NCI-H2029 treated with DMSO at 0.1 percent for 48 hours (cell line): ENCODE data around the gene FBN1.
A peak's percentile ranks its signal among the peaks of the same experiment; 100 is the strongest.

Experiments
- DNase-seq: peaks from one replicate; lab custom pipeline; 2025; lab: John Stamatoyannopoulos, UW

The FBN1 gene

DNA sequence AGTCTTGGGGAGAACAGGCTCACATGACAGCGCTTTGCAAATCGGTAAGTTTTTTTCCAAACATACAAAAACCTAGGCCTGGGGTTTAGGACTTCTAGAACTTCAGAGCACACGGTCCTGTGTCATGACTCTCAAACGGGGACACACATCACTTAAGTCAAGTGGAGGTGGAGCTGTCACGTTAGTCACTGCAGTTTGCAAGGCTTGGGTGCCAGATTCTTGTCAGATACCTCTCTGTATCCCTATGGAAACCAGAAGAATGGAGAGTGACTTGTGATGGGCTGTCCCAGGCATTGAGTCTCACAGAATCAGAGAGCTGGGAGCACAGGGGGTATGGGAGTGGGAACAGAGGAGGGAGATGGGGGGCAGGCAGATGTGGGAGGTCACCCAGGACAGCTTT lies 249.5 kb downstream of the FBN1 start:
- DNase-seq: no peak

DNA sequence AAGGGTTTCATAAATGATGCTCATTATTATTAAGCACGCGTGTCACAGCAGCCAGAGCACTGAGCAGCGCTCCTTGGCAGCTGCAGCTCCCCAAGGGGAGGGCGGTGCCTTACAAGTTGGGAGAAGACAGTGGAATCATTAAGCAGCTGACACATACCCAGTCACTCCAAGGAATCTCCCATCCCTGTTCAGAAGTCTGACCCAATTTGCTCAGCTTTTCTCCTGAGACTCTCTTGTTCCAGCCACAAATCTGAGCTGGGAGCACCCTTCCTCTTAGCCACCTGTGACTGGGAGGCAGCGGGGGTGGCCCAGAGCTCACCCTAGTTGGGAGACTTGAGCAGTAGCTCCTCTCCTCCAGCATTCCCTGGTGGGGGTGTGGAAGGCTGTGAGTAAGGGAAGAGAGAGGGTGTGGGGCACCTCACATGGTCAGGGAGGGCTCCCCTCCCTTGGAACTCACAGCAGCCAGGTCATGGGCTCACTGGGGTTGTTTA lies 249.9 kb downstream of the FBN1 start:
- no peak for DNase-seq

DNA sequence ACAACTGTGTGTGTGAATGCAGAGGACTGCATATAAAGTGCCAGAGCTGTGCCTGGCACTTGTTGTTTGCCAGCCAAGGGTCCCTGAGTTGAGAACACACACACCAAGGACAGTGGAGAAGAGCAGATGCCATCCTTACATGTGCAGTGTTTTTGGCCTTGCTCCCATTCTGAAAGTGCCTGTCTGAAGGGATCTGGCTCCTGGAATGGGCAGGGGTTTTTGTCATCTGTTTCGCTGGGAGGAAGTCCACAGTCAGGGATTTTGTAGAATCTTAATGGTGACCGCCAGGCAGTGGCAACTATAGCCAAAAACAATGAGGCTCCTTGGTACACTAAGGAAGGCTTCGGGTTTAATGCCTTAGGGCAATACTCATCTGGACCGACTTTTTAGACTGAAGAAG lies 250.5 kb downstream of the FBN1 start:
- DNase-seq: peak; percentile 9

DNA sequence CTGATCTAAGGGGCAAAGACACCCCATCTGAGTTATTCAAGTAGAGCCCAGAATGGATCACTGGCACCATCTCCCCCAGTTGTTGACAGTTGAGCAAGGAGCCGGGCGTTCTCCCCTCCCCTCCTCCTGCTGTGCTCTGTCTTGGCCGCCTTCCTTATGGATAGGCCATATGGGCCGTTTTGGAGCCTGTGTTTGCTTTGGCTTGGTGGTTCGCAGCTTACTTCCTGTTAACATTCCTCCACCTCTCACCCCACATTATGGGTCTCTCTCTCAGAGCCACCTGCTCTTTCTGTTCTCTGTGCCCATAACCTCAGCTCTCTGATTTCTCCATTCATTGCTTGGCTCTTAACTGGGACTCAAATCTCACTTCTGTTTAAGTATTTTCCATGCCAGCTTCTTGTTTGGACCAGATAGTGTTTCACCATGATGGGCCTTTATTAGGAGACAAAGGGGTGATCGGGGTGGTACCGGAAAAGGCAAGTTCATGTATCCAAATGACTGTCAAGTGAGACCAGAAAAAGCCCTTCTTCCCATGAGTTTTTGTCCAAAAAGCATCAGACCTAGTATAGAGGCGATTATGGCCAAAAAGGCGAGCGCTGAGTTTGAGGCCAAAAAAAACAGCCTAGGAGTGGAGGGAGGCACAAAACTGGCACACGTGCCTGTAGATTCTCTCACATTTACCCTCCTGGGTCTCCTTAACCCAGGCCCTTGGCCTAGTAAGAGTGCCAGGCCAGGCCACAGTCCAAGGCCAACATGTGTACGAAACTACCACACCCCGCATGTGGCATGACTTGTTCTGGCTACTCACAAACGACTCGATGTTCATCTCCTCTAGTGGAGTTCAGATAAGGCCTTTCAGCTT lies 251.6 kb downstream of the FBN1 start:
- DNase-seq: peak; percentile 81

DNA sequence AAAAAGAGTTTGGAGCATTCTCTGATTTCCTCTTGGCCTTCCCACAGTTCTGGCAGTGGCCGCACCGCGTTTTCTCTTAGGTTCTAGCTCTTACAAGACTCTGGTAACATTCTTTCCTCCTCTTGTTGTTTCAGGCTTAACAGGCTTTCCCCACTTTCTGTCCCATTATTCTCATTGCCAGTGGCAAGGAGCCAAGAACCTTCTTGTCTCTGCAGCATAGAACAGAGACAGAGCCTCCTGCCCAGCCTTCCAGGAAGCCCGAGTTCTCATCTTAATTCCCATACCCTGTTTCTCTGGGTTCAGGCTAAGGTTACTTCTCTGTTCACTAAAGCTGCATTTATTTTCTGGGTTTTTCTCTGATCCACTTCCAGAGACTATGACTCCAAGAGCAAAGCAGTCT lies 253.2 kb downstream of the FBN1 start:
- no peak for DNase-seq

DNA sequence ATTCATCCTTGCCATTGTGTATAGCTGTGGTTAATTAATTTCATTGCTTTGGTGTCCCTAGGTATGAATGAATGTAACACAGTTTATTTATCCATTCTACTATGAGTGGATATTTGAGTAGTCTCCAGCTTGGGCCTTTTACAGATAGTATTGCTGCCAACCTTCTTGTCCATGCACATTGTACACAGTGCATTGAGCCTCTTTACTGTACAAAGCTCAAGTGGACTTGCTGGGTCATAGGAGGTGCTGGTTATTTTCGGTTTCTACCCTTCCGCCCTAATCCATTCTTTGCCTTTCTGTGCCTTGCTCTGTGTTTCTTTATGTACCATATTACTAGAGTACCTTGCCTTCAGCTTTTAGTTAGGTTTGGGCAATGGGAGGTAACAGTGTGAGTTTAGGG lies 253.6 kb downstream of the FBN1 start:
- DNase-seq: peak; percentile 58

DNA sequence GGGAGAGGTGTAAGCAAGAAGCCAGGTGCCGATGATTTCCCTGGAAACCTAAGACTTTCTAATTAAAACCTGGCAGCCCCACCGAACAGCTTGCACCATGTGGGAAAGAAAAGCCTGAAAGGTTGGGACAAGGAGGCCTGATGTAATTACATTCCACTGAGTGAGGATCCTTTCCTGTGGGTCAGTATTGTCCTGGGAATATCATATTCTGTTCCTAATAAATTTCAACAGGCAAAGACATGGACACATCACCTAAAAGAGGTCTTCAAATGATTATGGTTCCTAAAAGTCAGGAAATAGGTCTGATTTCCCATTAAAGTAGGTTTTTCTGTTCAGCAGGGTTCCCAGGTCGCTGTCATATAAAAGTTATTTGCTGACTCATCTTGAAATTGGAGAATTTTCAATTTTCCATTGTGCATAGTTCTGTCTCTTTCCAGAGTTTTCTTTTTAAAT lies 255.8 kb downstream of the FBN1 start:
- no peak for DNase-seq

DNA sequence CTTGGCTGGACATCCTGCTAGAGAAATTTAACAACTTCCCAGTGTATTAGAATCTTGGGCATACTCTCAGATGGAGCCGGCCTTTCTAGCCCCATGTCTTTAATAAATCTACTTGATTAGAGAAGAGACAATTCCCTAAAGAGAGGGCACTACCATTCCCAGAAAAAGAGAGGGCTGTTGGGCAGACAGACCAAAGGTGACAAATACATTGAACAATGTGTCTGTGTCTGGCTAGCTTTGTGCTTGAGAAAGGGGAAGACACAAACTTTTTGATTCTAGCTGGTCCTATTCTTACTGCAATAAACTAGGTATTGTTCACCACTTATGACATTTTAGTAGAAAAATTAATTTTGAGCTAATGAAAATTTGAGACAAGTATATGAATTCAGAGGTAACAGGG lies 256.6 kb downstream of the FBN1 start:
- DNase-seq: no peak

DNA sequence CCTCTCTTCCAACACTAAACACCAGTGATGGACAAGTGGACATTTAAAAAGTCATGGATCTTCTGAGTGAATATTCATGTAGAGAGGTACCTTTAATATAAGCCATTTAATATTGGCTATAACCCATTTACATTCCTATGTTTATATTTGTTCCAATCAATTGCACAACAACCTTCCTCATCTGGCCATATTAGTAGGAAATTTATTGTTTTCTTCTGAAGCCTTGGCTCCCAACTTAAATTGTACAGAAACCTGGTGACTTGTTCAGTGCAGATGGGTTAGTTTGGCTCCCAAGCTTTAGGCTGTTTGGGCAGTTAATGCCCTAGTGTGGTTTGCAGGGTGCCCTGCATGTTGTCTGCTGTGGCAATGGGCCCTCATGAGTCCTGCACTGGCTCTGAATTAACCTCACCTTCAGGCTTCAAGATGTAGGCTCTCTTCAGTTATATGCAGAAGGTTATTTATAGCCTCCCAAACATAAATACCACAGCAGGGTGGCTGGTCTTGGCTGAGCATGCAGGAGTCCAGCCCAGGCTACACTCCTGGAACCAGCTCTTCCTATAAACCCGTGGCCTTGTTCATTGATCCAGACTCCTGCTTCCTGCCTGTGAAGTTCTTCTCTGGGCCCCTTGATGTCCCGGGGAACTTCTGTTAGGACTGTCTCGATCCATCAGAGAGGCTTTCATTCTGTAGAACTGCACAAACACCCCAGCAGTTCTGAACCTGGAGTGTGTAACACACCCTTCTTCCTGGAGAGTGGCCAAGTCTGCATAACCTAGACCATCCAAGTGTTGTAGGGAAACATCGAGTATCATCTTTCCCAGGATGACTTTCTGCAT lies 257.3 kb downstream of the FBN1 start:
- DNase-seq: no peak

DNA sequence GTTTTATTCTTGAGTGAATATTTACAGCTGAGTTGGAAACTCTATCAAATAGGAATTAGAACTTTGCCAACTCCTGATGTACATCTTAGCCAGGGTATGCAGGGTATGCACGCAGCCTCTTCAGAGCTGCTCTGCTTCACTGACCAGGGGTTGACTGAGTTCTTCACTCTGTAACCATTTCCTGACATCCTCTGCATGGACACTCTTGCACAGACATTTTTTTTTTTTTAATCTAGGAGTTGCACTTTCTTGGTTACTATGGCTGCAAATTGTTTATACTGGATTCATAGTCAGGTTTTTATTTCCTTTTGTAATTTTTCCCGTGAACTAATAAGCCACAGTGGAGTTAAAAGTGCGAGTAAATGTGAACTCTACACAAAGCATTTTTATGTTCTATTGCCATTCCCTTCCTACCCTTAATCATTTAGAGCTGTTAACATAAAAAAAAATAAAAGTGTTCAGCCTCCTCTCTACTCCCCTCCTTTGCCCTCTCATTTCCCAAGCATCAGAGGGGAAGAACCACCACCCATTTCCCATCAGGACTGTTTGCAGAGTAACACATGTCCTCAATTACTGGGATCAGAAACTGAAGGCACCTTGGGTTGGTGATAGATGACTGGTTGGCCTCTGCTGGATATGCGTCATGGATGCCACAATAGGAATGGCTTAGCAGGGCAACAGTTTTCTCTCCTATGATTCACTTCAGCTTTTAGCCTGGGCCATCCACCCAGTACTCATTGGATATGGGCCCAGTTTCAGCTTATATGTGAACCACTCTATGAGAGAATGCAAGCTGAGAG lies 260.3 kb downstream of the FBN1 start:
- no peak for DNase-seq

DNA sequence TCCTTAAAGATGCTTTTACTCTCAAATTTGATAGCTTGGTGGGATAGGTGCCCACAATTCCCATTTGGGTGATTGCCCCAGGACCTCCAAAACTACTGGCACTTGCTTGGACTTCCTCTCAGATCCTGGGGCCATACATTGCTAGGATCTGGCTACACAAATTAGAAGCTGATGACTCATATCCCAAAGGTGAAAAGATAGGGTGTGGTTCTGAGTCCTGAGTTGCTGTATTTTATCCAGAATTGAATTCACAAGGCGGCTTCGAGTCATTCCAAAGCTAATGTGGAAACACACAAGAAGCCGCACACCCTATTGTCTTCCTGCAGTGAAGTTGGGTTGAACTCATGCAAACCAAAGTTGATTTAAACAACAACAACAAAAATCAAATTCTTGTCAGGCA lies 260.9 kb downstream of the FBN1 start:
- DNase-seq: no peak

DNA sequence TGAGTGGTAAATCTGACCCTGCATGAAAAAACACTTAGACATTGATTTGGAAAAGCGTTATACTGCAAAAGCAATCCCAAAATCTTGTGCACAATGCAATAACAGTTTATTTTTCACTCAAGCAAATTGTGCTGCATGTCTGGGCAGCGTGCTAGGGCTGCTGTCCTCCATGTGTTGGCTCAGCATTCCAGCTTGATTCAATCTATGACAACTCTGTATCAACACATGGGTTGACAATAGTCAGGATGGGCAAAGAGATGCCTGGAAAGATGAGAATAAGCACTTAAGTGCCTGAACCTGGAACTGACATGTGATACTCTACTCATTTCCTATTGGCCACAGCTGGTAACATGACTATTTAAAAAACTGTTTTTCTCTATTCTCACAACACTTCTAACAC lies 262.5 kb downstream of the FBN1 start:
- no peak for DNase-seq

DNA sequence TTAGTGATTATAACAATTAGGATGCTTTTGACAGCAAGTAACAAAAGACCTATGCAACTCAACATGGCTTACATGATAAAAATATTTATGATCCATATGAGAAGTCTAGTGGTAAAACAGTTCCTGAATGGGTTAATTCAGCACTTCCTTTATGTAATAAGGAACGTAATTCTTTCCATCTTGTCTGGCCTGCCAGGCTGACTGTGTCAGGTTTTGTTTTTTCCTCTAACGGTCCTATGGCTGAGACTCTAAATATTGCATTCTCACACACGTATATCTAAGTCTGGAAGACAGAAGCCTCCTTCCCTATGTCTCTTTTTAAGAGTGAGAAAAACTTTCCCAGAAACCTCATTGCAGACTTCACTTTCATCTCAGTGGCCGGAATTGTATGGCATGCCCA lies 263.6 kb downstream of the FBN1 start:
- DNase-seq: no peak

DNA sequence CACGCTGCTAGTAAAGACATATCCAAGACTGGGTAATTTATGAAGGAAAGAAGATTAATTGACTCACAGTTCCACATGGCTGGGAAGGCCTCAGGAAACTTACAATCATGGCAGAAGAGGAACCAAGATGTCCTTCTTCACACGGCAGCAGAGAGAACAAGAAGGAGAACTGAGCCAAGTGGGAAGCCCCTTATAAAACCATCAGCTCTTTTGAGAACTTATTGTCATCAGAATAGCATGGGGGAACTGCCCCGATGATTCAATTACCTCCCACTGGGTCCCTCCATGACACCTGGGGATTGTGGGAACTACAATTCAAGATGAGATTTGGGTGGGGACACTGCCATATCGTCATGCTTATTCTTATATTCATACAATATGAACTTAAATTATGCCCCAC lies 265.3 kb downstream of the FBN1 start:
- DNase-seq: no peak

DNA sequence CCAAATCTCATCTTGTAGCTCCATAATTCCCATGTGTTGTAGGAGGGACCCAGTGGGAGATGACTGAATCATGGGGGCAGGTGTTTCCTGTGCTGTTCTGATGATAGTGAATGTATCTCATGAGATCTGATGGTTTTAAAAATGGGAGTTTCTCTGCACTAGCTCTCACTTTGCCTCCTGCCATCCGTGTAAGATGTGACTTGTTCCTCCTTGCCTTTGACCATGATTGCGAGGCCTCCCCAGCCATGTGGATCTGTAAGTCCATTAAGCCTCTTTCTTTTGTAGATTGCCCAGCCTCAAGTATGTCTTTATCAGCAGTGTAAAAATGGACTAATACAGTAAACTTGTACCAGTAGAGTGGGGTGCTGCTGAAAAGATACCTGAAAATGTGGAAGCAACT lies 269.7 kb downstream of the FBN1 start:
- DNase-seq: no peak

DNA sequence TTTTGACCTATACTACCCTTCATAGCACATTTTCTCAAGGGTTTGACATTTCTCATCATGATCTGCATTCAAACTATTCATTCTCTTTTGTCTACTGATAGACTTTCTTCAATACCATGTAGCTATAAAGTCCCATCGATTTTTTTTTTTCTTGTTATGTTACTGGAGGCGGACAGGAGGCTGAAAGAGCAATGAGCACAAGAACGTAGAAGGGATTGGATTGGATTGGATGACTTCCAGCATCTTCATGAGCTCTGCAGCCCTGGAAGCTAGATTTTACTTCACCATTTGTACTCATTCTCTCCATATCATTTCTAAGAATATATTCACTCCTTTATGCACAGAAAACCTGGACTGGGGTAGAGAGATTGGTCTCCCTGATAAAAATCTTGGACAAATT lies 271.0 kb downstream of the FBN1 start:
- no peak for DNase-seq

DNA sequence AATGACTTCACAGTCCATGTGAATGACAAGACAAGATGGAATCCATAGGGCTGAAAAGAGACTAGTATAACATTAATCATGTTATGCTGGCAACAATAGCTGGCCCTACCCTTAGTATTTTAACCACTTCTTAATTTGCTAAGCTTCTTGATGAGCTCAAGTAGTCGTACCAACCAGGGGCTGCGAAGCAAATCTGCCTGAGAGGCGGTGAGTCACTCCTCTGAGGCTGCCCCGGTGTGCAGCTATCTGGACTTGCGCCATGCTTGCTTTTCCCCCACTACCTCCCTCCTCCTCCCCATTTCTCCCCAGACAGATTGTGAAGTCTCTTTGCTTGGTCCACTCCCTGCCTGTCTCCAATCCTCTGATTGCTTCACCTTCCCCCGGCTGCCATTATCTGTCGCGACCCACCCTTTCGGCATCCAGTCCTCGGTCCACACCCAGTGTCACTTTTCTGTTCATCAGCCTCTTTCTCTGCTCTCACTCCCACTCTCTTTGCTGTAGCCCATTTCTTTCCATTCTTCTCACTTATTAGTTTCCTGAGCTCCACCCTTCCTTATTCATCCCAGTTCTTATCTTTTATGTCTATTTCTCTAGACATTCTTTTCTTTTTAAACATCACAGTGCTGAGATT lies 271.6 kb downstream of the FBN1 start:
- no peak for DNase-seq

DNA sequence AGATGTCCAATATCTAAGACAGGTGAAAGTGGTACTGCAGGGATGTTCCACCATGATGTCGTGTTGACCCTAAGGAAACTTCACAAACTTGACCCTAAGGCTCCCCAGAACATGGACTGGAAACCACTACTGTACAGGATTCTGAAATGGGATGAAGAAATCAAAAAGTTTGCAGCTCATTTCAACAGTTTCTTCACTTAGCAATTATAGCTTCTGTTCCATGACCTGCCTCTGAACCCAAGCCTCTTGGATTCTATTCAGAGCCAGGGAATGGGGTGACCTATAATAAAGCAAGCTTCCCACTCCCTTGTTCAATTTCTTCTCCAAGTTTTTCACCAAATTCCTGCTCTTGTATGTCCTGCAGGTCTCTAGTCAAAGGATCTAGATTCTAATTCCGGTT lies 273.5 kb downstream of the FBN1 start:
- DNase-seq: no peak

DNA sequence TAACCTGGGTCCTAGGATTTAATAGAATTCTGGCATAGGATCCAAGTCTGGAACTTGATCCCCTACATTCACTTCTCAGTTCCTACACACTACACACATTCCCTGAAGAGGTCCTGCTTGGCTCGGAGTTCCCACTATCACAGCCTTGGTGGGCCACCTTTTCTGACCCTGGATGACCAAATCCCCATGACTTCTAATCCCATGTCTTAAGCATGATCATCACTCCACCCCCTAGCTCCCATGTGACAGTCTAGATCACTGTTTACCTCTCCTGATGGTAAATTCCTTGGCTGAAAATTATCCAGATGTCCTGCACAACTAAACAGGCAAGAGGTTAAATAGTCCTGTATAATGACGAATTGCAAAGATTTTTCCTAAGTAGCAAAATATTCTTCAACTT lies 274.0 kb downstream of the FBN1 start:
- no peak for DNase-seq

DNA sequence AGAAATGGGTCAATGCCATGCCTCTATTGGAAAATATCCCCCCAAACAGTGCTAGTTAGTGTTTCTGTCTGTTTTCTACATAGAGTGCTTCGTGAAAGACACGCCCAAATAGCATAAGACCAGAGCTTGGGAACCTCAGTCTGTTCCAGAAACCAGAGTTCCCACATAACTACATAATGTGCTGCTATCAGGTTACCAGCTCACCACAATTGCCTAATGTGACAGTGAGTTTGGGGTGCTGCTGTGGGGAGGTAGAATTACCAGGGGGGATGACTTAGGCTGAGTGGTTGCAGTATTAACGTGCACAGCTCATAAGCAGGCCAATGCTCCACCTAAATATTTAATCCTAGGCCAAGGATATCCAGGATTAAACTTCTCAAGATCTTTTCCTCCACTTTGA lies 275.0 kb downstream of the FBN1 start:
- DNase-seq: no peak

DNA sequence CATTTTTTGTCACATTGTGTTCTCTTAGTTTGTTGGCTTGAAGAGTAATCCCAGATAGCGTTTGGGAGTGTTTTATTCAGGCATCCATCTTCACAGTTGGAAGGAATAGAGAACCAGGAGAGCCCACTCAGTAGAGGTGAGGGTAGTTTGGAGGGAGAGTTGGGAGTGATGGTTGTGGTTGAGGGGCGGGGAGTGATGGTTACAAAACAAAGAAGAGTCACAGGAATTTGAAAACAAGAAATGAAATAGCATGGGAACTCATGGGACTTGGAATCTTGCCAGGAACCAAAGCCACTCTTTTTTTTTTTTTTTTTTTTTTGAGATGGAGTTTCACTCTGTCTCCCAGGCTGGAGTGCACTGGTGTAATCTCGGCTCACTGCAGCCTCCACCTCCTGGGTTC lies 278.0 kb downstream of the FBN1 start:
- no peak for DNase-seq
